Ishikawa (cell line): ENCODE results near the gene SOS1.

Source experiments
- CEBPB ChIP-seq: IDR thresholded peaks from 2 replicates; pipeline ENCODE4 v1.6.1; 2012
- CREB1 ChIP-seq: IDR thresholded peaks from 2 replicates; pipeline ENCODE4 v1.6.1; 2012; ENCODE audit warnings: low read depth
- EGR1 ChIP-seq: IDR thresholded peaks from 2 replicates; pipeline ENCODE4 v1.6.1; 2012
- EP300 ChIP-seq: IDR thresholded peaks from 2 replicates; pipeline ENCODE4 v1.6.1; 2012; ENCODE audit warnings: borderline replicate concordance
- FOXM1 ChIP-seq: IDR thresholded peaks from 2 replicates; pipeline ENCODE4 v1.6.1; 2012; ENCODE audit warnings: low read depth, borderline replicate concordance
- MAX ChIP-seq: IDR thresholded peaks from 2 replicates; pipeline ENCODE4 v1.6.1; 2012
- NFIC ChIP-seq: IDR thresholded peaks from 2 replicates; pipeline ENCODE4 v1.6.1; 2012
- RAD21 ChIP-seq: IDR thresholded peaks from 2 replicates; pipeline ENCODE4 v1.6.1; 2012; ENCODE audit warnings: low read depth
- TAF1 ChIP-seq: IDR thresholded peaks from 2 replicates; pipeline ENCODE4 v1.6.1; 2012; ENCODE audit warnings: low read depth, mild to moderate bottlenecking
- TCF12 ChIP-seq: IDR thresholded peaks from 2 replicates; pipeline ENCODE4 v1.6.1; 2012; ENCODE audit warnings: low read depth
- TEAD4 ChIP-seq: IDR thresholded peaks from 2 replicates; pipeline ENCODE4 v1.6.1; 2012
- USF1 ChIP-seq: IDR thresholded peaks from 2 replicates; pipeline ENCODE4 v1.6.1; 2012
- YY1 ChIP-seq: IDR thresholded peaks from 2 replicates; pipeline ENCODE4 v1.6.1; 2012; ENCODE audit warnings: low read depth
- ZBTB7A ChIP-seq: IDR thresholded peaks from 2 replicates; pipeline ENCODE4 v1.6.1; 2012; ENCODE audit warnings: low read depth
- TF ChIP-seq, protein P1 (sequence below): IDR thresholded peaks from 2 replicates; pipeline ENCODE4 v1.6.1; 2012; ENCODE audit warnings: low read depth, mild to moderate bottlenecking

Gene SOS1

DNA sequence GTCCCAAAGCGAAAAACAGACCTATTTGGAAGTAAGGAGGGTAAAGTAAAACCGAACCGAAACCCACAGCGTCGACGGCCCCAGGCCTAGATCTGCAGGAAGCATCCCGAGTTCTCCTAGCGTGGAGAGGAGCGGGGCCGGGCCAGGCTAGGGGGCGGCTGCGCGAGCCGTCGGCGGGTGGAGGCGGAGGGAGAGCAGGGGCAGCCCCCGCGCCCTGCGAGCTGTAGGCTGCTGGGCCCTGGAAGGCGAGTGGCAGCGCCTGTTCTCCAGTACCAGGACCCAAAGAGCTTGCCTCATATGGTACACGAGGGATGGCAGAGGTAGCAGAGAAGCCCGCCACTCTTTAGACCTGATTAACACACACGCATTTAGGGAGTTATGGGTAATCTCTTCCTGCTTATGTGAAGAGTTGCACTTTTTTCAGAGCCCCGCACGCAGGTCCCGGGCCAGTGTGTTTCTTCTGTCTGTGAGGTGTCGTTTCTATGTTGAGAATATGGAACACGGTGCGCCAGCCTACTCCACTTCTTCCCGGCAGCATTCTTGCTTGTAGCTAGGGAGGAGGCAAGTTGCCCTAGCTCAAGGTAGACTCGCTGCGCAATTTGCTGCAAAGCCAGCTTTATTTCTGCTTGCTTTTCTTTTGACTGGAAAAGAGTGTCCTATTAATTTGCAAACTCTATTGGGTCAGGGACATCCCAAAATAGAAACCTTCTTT lies 160.1 kb downstream of the SOS1 start:
- TF ChIP-seq MAX (no peak), NFIC (no peak), ZBTB7A (no peak), CREB1 (no peak), YY1 (no peak), TCF12 (no peak), EGR1 (no peak), RAD21 (no peak), FOXM1 (no peak), EP300 (no peak), TAF1 (no peak), USF1 (no peak), TEAD4 (no peak), CEBPB (no peak)
- TF ChIP-seq, protein P1, sequence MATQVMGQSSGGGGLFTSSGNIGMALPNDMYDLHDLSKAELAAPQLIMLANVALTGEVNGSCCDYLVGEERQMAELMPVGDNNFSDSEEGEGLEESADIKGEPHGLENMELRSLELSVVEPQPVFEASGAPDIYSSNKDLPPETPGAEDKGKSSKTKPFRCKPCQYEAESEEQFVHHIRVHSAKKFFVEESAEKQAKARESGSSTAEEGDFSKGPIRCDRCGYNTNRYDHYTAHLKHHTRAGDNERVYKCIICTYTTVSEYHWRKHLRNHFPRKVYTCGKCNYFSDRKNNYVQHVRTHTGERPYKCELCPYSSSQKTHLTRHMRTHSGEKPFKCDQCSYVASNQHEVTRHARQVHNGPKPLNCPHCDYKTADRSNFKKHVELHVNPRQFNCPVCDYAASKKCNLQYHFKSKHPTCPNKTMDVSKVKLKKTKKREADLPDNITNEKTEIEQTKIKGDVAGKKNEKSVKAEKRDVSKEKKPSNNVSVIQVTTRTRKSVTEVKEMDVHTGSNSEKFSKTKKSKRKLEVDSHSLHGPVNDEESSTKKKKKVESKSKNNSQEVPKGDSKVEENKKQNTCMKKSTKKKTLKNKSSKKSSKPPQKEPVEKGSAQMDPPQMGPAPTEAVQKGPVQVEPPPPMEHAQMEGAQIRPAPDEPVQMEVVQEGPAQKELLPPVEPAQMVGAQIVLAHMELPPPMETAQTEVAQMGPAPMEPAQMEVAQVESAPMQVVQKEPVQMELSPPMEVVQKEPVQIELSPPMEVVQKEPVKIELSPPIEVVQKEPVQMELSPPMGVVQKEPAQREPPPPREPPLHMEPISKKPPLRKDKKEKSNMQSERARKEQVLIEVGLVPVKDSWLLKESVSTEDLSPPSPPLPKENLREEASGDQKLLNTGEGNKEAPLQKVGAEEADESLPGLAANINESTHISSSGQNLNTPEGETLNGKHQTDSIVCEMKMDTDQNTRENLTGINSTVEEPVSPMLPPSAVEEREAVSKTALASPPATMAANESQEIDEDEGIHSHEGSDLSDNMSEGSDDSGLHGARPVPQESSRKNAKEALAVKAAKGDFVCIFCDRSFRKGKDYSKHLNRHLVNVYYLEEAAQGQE: no peak

DNA sequence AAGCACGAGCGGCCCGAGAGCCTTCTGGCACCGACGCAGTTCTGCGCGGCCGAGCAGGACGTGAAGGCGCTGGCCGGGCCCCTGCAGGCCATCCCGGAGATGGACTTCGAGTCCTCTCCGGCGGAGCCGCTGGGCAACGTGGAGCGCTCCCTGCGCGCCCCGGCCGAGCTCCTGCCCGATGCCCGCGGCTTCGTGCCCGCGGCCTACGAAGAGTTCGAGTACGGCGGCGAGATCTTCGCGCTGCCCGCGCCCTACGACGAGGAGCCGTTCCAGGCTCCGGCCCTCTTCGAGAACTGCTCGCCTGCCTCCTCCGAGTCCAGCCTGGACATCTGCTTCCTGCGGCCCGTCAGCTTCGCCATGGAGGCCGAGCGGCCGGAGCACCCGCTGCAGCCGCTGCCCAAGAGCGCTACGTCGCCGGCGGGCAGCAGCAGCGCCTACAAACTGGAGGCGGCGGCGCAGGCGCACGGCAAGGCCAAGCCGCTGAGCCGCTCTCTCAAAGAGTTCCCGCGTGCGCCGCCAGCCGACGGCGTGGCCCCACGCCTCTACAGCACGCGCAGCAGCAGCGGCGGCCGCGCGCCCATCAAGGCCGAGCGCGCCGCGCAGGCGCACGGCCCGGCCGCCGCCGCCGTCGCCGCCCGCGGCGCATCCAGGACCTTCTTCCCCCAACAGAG lies 160.8 kb downstream of the SOS1 start:
- TF ChIP-seq CEBPB (no peak), EGR1 (no peak), USF1 (no peak), NFIC (no peak), EP300 (no peak), TCF12 (no peak), TEAD4 (no peak), MAX (no peak), TAF1 (no peak), RAD21 (no peak)
- TF ChIP-seq, protein P1: no peak

GRCh38 chr2:38959466-38959865 lies 161.4 kb downstream of the SOS1 start:
- TF ChIP-seq USF1 (no peak), RAD21 (no peak), TEAD4 (no peak), MAX (no peak), EP300 (no peak), NFIC (no peak), CREB1 (no peak), CEBPB (no peak)

DNA sequence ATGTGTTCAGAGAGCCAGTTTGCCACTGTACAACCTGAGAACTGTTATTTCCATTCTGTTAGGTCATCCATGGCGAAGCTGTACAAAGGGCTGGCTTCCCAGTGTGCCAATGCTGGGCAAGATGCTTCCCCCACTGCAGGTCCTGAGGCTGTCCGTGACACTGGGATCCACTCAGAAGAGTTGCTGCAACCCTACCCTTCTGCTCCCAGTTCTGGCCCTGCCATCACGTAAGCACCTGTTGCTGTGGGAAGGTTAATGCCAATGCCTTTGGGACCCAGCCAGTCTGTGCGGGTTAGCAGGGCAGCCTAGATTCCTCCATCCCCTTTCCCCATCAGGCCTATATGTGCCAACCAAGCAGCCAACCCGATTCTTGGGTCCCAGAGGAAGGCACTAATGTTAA lies 162.9 kb downstream of the SOS1 start:
- TF ChIP-seq CEBPB (no peak), FOXM1 (no peak), EP300 (no peak), TAF1 (no peak), TEAD4 (no peak), MAX (no peak), USF1 (no peak), EGR1 (no peak), TCF12 (no peak), RAD21 (no peak), CREB1 (no peak), ZBTB7A (no peak), YY1 (no peak), NFIC (no peak)
- TF ChIP-seq, protein P1: no peak
